Esophagus muscularis mucosa (tissue), 4 donors: ENCODE data around the gene CDRT15L2.

Source experiments
- EP300 ChIP-seq: sonication (generic); formaldehyde crosslinking; IDR thresholded peaks from one replicate; pipeline ENCODE4 v1.6.1; 2017; ENCODE audit warnings: antibody characterized with exemption
- POLR2A ChIP-seq: fragments of 450-650 bp; IDR thresholded peaks from one replicate; pipeline ENCODE4 v1.6.1; 2017; ENCODE audit warnings: antibody characterized with exemption, moderate library complexity, mild to moderate bottlenecking, low read depth
- POLR2AphosphoS5 ChIP-seq, 2 donors: sonication (generic); formaldehyde crosslinking; IDR thresholded peaks; one replicate each; pipeline ENCODE4 v1.6.1; 2017; ENCODE audit warnings: antibody characterized with exemption in 2 of 2
- TF ChIP-seq, protein P1 (sequence below), 3 experiments: fragments of 200-600 bp in 2 of 3; fragments of 450-650 bp in 1 of 3; sonication (generic) in 2 of 3; IDR thresholded peaks; one replicate each; pipeline ENCODE4 v1.5.1; 2017 to 2019; ENCODE audit warnings: antibody characterized with exemption in 3 of 3, mild to moderate bottlenecking in 2 of 3, moderate library complexity in 1 of 3

DNA sequence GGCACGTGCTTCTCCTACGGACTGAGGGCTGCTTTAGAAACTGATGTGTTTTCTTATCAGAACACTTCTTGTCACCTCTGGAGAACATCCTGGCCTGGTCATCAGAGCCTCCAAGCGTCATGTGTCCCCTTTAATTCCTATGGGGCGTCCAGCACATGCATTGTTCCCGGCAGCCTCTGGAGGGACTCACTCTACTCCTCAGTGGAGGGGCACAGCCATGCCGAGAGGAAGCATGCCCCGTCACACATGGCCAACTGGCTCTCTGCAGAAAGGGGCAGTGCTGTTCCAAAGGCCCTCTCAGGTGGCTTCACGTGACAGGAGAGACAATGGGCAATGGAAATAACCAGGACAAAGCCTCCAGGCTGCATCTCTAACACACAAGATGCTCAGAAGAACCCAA, 31.8 kb downstream of the CDRT15L2 start:
- TF ChIP-seq, protein P1, sequence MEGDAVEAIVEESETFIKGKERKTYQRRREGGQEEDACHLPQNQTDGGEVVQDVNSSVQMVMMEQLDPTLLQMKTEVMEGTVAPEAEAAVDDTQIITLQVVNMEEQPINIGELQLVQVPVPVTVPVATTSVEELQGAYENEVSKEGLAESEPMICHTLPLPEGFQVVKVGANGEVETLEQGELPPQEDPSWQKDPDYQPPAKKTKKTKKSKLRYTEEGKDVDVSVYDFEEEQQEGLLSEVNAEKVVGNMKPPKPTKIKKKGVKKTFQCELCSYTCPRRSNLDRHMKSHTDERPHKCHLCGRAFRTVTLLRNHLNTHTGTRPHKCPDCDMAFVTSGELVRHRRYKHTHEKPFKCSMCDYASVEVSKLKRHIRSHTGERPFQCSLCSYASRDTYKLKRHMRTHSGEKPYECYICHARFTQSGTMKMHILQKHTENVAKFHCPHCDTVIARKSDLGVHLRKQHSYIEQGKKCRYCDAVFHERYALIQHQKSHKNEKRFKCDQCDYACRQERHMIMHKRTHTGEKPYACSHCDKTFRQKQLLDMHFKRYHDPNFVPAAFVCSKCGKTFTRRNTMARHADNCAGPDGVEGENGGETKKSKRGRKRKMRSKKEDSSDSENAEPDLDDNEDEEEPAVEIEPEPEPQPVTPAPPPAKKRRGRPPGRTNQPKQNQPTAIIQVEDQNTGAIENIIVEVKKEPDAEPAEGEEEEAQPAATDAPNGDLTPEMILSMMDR (IDR thresholded peaks at IDR 0.05) = no peak
- no peak for TF ChIP-seq POLR2A
- no peak for TF ChIP-seq POLR2AphosphoS5 (IDR thresholded peaks at IDR 0.05)
- no peak for TF ChIP-seq EP300
